ENCODE results near the gene WNT5A.

DNA sequence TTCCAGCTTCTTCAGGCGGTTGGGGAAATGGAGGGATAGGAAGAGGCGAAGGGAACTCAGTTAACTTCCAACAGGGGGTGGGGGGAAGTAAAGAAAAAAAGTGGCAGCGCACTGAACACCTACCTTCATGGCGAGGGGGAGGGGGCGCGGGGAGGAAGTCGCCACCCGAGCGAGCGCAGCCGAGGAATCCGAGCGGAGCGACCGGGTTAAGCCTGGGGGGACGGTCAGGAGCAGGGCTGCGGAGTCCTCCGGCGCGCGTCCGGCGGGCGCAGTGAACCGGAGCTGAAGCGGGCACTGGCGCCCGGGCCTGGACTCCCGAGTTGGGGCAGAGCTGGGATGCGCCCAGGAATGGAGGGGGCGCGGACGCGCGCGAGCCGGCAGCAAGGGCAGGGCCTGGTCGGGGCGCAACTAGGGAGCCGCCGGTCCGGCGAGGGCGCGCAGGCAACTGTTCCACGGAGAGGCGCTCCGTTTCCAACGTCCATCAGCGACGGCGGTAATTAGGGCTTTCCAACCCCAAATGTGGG, at the start of gene WNT5A:
- TF ChIP-seq EZH2 (IDR thresholded peaks at IDR 0.05; ENCODE audit: insufficient read depth, poor library complexity, severe bottlenecking) = no peak
- no peak for TF ChIP-seq EZH2phosphoT487 (IDR thresholded peaks at IDR 0.05; ENCODE audit: insufficient read depth, low read depth)

All from GM23248 (cell line).